GM23338 (cell line): Measurements from ENCODE around the gene SCN4B. TPM values are rescaled to one million over a fixed set of nuclear protein-coding genes. Genes with fewer than 3 reads are reported as not detected.

ENCODE experiments used
- ATAC-seq: fragments of 200-7000 bp; cut with Tn5 transposase; 3 replicates; pipeline ENCODE4 v1.9.1; 2020
- DNase-seq: peaks from one replicate; pipeline ENCODE4 v3.0.0-alpha.2; 2015; ENCODE audit warnings: low spot score
- H2AFZ ChIP-seq: fragments of 200-600 bp; sonication (generic); 2 replicates; pipeline ENCODE4 v1.8.0; 2016; ENCODE audit warnings: antibody characterized with exemption, mild to moderate bottlenecking, moderate library complexity
- H3F3A ChIP-seq: fragments of 200-600 bp; sonication (generic); replicated peaks from 2 replicates; pipeline ENCODE4 v1.8.0; 2017; ENCODE audit warnings: antibody characterized with exemption, mixed run types, low read depth
- H3K27ac ChIP-seq: fragments of 200-600 bp; sonication (generic); 2 replicates; pipeline ENCODE4 v1.6.1; 2016; ENCODE audit warnings: low read depth
- H3K27me3 ChIP-seq: fragments of 200-600 bp; sonication (generic); 2 replicates; pipeline ENCODE4 v1.8.0; 2016; ENCODE audit warnings: mild to moderate bottlenecking, mixed run types, moderate library complexity; ENCODE audit not compliant: insufficient read depth
- H3K36me3 ChIP-seq: fragments of 200-600 bp; sonication (generic); 2 replicates; pipeline ENCODE4 v1.8.0; 2016; ENCODE audit warnings: mild to moderate bottlenecking; ENCODE audit not compliant: insufficient read depth
- H3K4me1 ChIP-seq: fragments of 200-600 bp; sonication (generic); 2 replicates; pipeline ENCODE4 v1.8.0; 2016; ENCODE audit warnings: mild to moderate bottlenecking, moderate library complexity; ENCODE audit not compliant: insufficient read depth
- H3K4me2 ChIP-seq: fragments of 200-600 bp; sonication (generic); 2 replicates; pipeline ENCODE4 v1.7.1; 2017; ENCODE audit warnings: mixed run types
- H3K4me3 ChIP-seq: fragments of 200-600 bp; sonication (generic); 2 replicates; pipeline ENCODE4 v1.6.1; 2016; ENCODE audit warnings: mixed run types
- H3K79me2 ChIP-seq: fragments of 200-600 bp; sonication (generic); replicated peaks from 2 replicates; pipeline ENCODE4 v1.8.0; 2017; ENCODE audit warnings: mild to moderate bottlenecking; ENCODE audit not compliant: insufficient read depth
- H3K9me2 ChIP-seq: fragments of 200-600 bp; sonication (generic); 2 replicates; pipeline ENCODE4 v1.8.0; 2017; ENCODE audit not compliant: insufficient read depth
- H4K20me1 ChIP-seq: fragments of 200-600 bp; sonication (generic); replicated peaks from 2 replicates; pipeline ENCODE4 v1.8.0; 2017; ENCODE audit warnings: mild to moderate bottlenecking; ENCODE audit not compliant: insufficient read depth
- H3K27ac Mint-ChIP-seq: 2 replicates; pipeline ENCODE4 v1.8.0; 2020; ENCODE audit warnings: inconsistent platforms, mild to moderate bottlenecking, moderate library complexity, mixed read lengths
- H3K27me3 Mint-ChIP-seq: 3 replicates; pipeline ENCODE4 v1.8.0; 2022; ENCODE audit warnings: low read depth, mild to moderate bottlenecking, moderate library complexity, mixed read lengths, inconsistent platforms; ENCODE audit not compliant: insufficient read depth, poor library complexity
- H3K36me3 Mint-ChIP-seq: 3 replicates; pipeline ENCODE4 v1.8.0; 2021; ENCODE audit warnings: low read depth, mild to moderate bottlenecking, inconsistent platforms, moderate library complexity, mixed read lengths
- H3K4me1 Mint-ChIP-seq: 3 replicates; pipeline ENCODE4 v1.8.0; 2020; ENCODE audit warnings: mild to moderate bottlenecking, inconsistent platforms, mixed read lengths
- H3K4me3 Mint-ChIP-seq: 3 replicates; pipeline ENCODE4 v1.8.0; 2021; ENCODE audit warnings: moderate library complexity, mild to moderate bottlenecking, inconsistent platforms, mixed read lengths
- H3K9me3 Mint-ChIP-seq: 3 replicates; pipeline ENCODE4 v1.8.0; 2020; ENCODE audit warnings: moderate library complexity, mild to moderate bottlenecking, inconsistent platforms, mixed read lengths
- EZH2 ChIP-seq: fragments of 200-600 bp; sonication (generic); IDR thresholded peaks from one replicate; pipeline ENCODE4 v1.8.0; 2017; ENCODE audit warnings: antibody characterized with exemption, mild to moderate bottlenecking, low read depth; ENCODE audit not compliant: unreplicated experiment
- NANOG ChIP-seq: IDR thresholded peaks from 2 replicates; pipeline ENCODE4 v1.6.1; 2016; ENCODE audit warnings: antibody characterized with exemption, borderline replicate concordance
- POLR2AphosphoS5 ChIP-seq: IDR thresholded peaks from 2 replicates; pipeline ENCODE4 v1.6.1; 2016; ENCODE audit warnings: antibody characterized with exemption, low read depth
- STAT1 ChIP-seq: IDR thresholded peaks from one replicate; pipeline ENCODE4 v1.6.1; 2016; ENCODE audit warnings: antibody characterized with exemption; ENCODE audit not compliant: unreplicated experiment
- ZNF331 ChIP-seq: fragments of 250-450 bp; sonication (Bioruptor Pico); IDR thresholded peaks from 2 replicates; pipeline ENCODE4 v1.5.0; 2020; ENCODE audit warnings: low read depth, mild to moderate bottlenecking, moderate library complexity
- polyA plus RNA-seq: library from polyadenylated mRNA; unstranded; fragments of >200 nt; fragmentation: Nextera tagmentation; extraction: Ambion mirVana; gene quantifications from 2 replicates; pipeline ENCODE4 v1.2.1, GENCODE V29; 2016
- total RNA-seq: library from RNA; depleted of rRNA; stranded (reverse); fragments of >200 nt; shearing (Covaris generic); gene quantifications from 2 replicates; pipeline ENCODE4 v1.2.3, GENCODE V29; 2014
- TF ChIP-seq, protein P1 (sequence below): fragments of 250-450 bp; sonication (Bioruptor Pico); IDR thresholded peaks from 2 replicates; pipeline ENCODE4 v1.5.0; 2020; ENCODE audit warnings: mild to moderate bottlenecking, moderate library complexity

Gene SCN4B
- total and polyA plus RNA-seq, 2 experiments from 2014 or later, result 0.45 to 3.0 TPM

DNA sequence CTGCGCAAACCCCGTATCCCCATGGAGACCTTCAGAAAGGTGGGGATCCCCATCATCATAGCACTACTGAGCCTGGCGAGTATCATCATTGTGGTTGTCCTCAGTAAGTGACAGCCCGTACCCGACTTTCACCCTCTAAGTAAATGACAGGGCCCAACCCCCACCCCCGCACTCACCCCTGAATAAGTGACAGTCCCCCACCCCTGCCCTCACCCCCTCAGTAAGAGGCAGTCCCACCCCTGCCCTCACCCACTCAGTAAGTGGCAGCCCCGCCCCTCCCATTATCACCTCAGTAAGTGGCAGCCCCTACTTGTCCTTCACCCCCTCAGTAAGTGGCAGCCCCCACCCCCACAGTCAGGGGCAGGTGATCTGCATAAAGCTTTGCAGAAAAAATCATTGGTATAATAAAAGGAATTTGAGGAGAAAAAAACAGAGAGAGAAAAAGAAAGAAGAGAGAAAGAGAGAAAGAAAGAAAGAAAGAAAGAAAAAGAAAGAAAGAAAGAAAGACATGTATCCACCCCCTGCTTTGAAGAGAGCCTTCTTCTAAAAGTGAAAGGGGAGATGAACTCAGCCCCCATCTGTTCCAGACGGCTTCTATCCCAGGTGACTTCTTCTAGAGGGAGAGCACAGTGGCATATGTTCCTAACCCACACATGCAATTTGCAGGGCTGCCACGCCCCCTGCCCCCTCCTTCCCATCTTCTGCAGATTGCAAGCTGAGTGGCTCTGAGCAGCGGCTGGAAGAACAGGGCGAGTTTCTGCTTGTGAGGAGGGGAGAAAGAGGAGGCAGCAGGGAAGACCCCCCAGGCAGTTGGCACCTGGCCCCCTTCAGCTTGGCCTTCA lies 53.4 kb downstream of the SCN4B start (continued):
- TF ChIP-seq, protein P1, sequence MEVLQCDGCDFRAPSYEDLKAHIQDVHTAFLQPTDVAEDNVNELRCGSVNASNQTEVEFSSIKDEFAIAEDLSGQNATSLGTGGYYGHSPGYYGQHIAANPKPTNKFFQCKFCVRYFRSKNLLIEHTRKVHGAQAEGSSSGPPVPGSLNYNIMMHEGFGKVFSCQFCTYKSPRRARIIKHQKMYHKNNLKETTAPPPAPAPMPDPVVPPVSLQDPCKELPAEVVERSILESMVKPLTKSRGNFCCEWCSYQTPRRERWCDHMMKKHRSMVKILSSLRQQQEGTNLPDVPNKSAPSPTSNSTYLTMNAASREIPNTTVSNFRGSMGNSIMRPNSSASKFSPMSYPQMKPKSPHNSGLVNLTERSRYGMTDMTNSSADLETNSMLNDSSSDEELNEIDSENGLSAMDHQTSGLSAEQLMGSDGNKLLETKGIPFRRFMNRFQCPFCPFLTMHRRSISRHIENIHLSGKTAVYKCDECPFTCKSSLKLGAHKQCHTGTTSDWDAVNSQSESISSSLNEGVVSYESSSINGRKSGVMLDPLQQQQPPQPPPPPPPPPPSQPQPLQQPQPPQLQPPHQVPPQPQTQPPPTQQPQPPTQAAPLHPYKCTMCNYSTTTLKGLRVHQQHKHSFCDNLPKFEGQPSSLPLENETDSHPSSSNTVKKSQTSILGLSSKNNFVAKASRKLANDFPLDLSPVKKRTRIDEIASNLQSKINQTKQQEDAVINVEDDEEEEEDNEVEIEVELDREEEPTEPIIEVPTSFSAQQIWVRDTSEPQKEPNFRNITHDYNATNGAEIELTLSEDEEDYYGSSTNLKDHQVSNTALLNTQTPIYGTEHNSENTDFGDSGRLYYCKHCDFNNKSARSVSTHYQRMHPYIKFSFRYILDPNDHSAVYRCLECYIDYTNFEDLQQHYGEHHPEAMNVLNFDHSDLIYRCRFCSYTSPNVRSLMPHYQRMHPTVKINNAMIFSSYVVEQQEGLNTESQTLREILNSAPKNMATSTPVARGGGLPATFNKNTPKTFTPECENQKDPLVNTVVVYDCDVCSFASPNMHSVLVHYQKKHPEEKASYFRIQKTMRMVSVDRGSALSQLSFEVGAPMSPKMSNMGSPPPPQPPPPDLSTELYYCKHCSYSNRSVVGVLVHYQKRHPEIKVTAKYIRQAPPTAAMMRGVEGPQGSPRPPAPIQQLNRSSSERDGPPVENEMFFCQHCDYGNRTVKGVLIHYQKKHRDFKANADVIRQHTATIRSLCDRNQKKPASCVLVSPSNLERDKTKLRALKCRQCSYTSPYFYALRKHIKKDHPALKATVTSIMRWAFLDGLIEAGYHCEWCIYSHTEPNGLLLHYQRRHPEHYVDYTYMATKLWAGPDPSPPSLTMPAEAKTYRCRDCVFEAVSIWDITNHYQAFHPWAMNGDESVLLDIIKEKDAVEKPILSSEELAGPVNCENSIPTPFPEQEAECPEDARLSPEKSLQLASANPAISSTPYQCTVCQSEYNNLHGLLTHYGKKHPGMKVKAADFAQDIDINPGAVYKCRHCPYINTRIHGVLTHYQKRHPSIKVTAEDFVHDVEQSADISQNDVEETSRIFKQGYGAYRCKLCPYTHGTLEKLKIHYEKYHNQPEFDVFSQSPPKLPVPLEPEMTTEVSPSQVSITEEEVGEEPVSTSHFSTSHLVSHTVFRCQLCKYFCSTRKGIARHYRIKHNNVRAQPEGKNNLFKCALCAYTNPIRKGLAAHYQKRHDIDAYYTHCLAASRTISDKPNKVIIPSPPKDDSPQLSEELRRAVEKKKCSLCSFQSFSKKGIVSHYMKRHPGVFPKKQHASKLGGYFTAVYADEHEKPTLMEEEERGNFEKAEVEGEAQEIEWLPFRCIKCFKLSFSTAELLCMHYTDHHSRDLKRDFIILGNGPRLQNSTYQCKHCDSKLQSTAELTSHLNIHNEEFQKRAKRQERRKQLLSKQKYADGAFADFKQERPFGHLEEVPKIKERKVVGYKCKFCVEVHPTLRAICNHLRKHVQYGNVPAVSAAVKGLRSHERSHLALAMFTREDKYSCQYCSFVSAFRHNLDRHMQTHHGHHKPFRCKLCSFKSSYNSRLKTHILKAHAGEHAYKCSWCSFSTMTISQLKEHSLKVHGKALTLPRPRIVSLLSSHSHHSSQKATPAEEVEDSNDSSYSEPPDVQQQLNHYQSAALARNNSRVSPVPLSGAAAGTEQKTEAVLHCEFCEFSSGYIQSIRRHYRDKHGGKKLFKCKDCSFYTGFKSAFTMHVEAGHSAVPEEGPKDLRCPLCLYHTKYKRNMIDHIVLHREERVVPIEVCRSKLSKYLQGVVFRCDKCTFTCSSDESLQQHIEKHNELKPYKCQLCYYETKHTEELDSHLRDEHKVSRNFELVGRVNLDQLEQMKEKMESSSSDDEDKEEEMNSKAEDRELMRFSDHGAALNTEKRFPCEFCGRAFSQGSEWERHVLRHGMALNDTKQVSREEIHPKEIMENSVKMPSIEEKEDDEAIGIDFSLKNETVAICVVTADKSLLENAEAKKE, result no peak
- TF ChIP-seq NANOG, result no peak
- no peak for TF ChIP-seq ZNF331 (CRISPR knock-in tag)
- no peak for TF ChIP-seq POLR2AphosphoS5

DNA sequence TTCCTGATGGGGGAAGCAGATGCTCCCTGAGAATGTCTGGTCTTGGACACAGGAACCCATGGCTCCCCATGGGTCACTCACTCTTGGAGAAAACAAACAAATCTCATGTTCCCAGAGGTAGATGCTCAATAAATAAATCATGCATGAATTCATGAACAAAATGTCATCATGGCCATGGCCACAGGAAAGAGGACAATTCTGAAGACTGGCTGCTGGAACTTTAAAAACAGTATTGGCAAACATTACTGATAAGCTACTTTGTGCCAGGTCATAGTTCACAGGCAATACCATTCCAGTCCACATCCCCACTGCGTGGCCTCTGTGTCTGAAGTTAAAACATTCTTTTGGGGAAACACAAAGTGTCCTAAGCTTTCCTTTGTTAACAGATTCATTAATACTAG lies 56.7 kb downstream of the SCN4B start:
- ATAC-seq, result no peak
- Histone ChIP-seq H3K4me1 (peaks cover 11% of the 10 kb centered on the region), H3K9me2 (no peaks in the 10 kb centered on the region), H3K27ac (no peak overlapping the region), H3F3A (no peaks in the 10 kb centered on the region), H2AFZ (no peak overlapping the region), H3K27me3 (no peaks in the 10 kb centered on the region), H3K79me2 (no peaks in the 10 kb centered on the region), H3K4me2 (no peak overlapping the region), H3K4me3 (no peak overlapping the region), H3K36me3 (no peaks in the 10 kb centered on the region), H4K20me1 (no peaks in the 10 kb centered on the region)
- Mint-ChIP-seq H3K4me3 (no peak overlapping the region), H3K36me3 (no peaks in the 10 kb centered on the region; the same call in 2 of the 3 replicates), H3K27me3 (peaks cover 6% of the 10 kb centered on the region), H3K4me1 (peaks cover 23% of the 10 kb centered on the region), H3K9me3 (no peaks in the 10 kb centered on the region; the same call in 2 of the 3 replicates), H3K27ac (no peak overlapping the region)
- no peak for TF ChIP-seq ZNF331 (CRISPR knock-in tag)
- no peak for TF ChIP-seq STAT1
- no peak for TF ChIP-seq EZH2
- no peak for DNase-seq
